Heart left ventricle (tissue), 16 donors: ENCODE results near the gene YWHAE. TPM values are rescaled to one million over a fixed set of nuclear protein-coding genes. Genes with fewer than 3 reads are reported as not detected.

Experiments
- ATAC-seq, 4 donors: fragments of 200-7000 bp; cut with Tn5 transposase; one replicate each; pipeline ENCODE4 v1.9.1; 2020 to 2022; ENCODE audit warnings: moderate library complexity in 4 of 4, mild to moderate bottlenecking in 3 of 4, moderate number of reproducible peaks in 1 of 4
- DNase-seq, 5 donors: peaks; one replicate each; pipeline ENCODE4 v3.0.0-alpha.2; 2020
- H3K27ac ChIP-seq, 12 donors: fragments of 200-600 bp; sonication (generic) in 4 of 12; one replicate each; pipeline versions ENCODE4 v1.5.0 to v1.8.0; 2016 to 2022; ENCODE audit warnings: mild to moderate bottlenecking in 2 of 12
- H3K27me3 ChIP-seq, 9 donors: fragments of 200-600 bp; sonication (generic) in 2 of 9; one replicate each; pipeline versions ENCODE4 v1.5.1 to v1.8.0; 2016 to 2022; ENCODE audit warnings: mild to moderate bottlenecking in 3 of 9
- H3K36me3 ChIP-seq, 9 donors: fragments of 200-600 bp; sonication (generic) in 2 of 9; one replicate each; pipeline versions ENCODE4 v1.5.0 to v1.8.0; 2018 to 2022; ENCODE audit warnings: mild to moderate bottlenecking in 2 of 9
- H3K4me1 ChIP-seq, 12 donors: fragments of 200-600 bp; sonication (generic) in 4 of 12; one replicate each; pipeline versions ENCODE4 v1.5.0 to v1.8.0; 2016 to 2022; ENCODE audit warnings: mild to moderate bottlenecking in 3 of 12
- H3K4me3 ChIP-seq, 12 donors: fragments of 200-600 bp; sonication (generic) in 4 of 12; one replicate each; pipeline versions ENCODE4 v1.5.0 to v1.8.0; 2017 to 2022; ENCODE audit warnings: mild to moderate bottlenecking in 9 of 12, moderate library complexity in 4 of 12
- H3K9me3 ChIP-seq, 12 donors: fragments of 200-600 bp; sonication (generic) in 4 of 12; one replicate each; pipeline versions ENCODE4 v1.5.0 to v1.8.0; 2016 to 2022; ENCODE audit warnings: mild to moderate bottlenecking in 1 of 12
- CTCF ChIP-seq, 12 donors: fragments of 200-600 bp; sonication (generic) in 4 of 12; IDR thresholded peaks; one replicate each; pipeline versions ENCODE4 v1.5.0 to v1.8.0; 2018 to 2022; ENCODE audit warnings: antibody characterized with exemption in 12 of 12, mild to moderate bottlenecking in 5 of 12
- POLR2A ChIP-seq, 2 donors: fragments of 450-650 bp; IDR thresholded peaks; one replicate each; pipeline ENCODE4 v1.6.1; 2017; ENCODE audit warnings: antibody characterized with exemption in 2 of 2, mild to moderate bottlenecking in 2 of 2, moderate library complexity in 2 of 2
- WGBS, 4 donors: extraction: QIAGEN DNeasy Blood & Tissue Kit in 2 of 4; methylation state at CpG; one replicate each; pipeline versions ENCODE4 v1.1.5 to v1.1.7; 2013 to 2018; 5-methylcytosine and 5-hydroxymethylcytosine counted together
- intact Hi-C, 10 donors: fragments of 100-400 bp; cut with DNase I; formaldehyde crosslinking; loops; one replicate each; pipeline versions ENCODE4 v1.11.1 to v1.14.2; 2022
- polyA plus RNA-seq, 2 donors: library from polyadenylated mRNA; stranded (reverse); fragments of 200-250 nt; gene quantifications; one replicate each; pipeline ENCODE4 v1.2.3, GENCODE V29; 2013
- total RNA-seq, 9 donors: library from RNA; depleted of rRNA in 2 of 9; stranded (reverse); fragments of >200 nt in 2 of 9; fragmentation: NEBNext Ultra II Directional in 3 of 9; extraction: Animal tissue kit (Norgen Biotek cat#: 25700) in 3 of 9; gene quantifications; one replicate each; pipeline versions ENCODE4 v1.1.0 to v1.2.4, GENCODE V29; 2016 to 2023
- donor health status: ischemic (EF 13 %, LVEDD 7.1; RV severe dilation, severe dysfunction).
- donor health status: healthy with polysubstance abuse.
- donor health status: DM: no; HTN: yes; CAD: no.
- donor health status: DM: no; HTN: no; CAD: no.
- donor health status: ischemic (EF 25% LVEDD 6.9; RV normal size, moderate dysfunction).
- donor health status: ischemic (EF 25% LVEDD 5.7; RV mildly dilated, moderate dysfunction).
- donor health status: healthy.
- donor health status: DM: yes; HTN: yes; CAD: no.
- donor health status: ischemic (EF 35%, LVEDD 5.7; RV mildly dilated, moderate dysfunction).
- donor health status: nonischemic (EF 11% LVEDD 7.7; RV severe dilation, severe dysfunction).
- donor health status: DM: yes; HTN: yes; CAD: no.
- donor health status: PGD.
- donor health status: ischemic (EF 29% LVEDD 5.4; RV normal size, mild dysfunction).
- donor health status: nonischemic (EF 23%, LVEDD 6.1; RV moderate dilation, normal function).

The YWHAE gene
- total and polyA plus RNA-seq, 11 donors: 401 to 1,150 (median 618) TPM

GRCh38 chr17:1299552-1300370 lies 100.3 kb downstream of the YWHAE start:
- intact Hi-C loops: loop anchor here in 1 of 10 donors (2.0 kb wide), 1 partner anchor 21 kb away; the partner anchor contains the start of gene TRARG1
- ATAC-seq (peak; percentile 27 to 53 (median 36)), DNase-seq (peak in 1 of 5 donors; percentile 59)
- Histone ChIP-seq H3K4me1 (peaks cover 0 to 10% (median 0%) of the 10 kb centered on the region in 12 donors), H3K27me3 (peaks cover 0 to 41% (median 15%) of the 10 kb centered on the region in 9 donors), H3K36me3 (no peaks in the 10 kb centered on the region), H3K9me3 (no peaks in the 10 kb centered on the region), H3K27ac (peak overlapping the region in 1 of 12 donors; percentile 2), H3K4me3 (no peak overlapping the region)
- TF ChIP-seq POLR2A (IDR thresholded peaks at IDR 0.05) (no peak), CTCF (IDR thresholded peaks at IDR 0.05) (no peak)
- 61 to 77% (median 69%) methylated on average over 20 to 22 of the region's 22 CpGs for WGBS, 4 donors

GRCh38 chr17:1298606-1299005 lies 101.4 kb downstream of the YWHAE start:
- peaks cover 0 to 37% (median 15%) of the 10 kb centered on the region in 9 donors for H3K27me3 ChIP-seq
- H3K36me3 ChIP-seq: no peaks in the 10 kb centered on the region
- DNase-seq (no peak), ATAC-seq (no peak)
- H3K9me3 ChIP-seq: no peaks in the 10 kb centered on the region
- WGBS, 4 donors: 20 to 40% (median 26%) methylated on average over 11 to 24 of the region's 24 CpGs
- no peak overlapping the region for H3K27ac ChIP-seq
- intact Hi-C loops: loop anchor here in 1 of 10 donors (2.0 kb wide), 1 partner anchor 20 kb away; the partner anchor contains the start of gene TRARG1
- no peak for TF ChIP-seq POLR2A (IDR thresholded peaks at IDR 0.05)
- no peak for TF ChIP-seq CTCF (IDR thresholded peaks at IDR 0.05)
- H3K4me1 ChIP-seq: peaks cover 0 to 13% (median 0%) of the 10 kb centered on the region in 12 donors
- no peak overlapping the region for H3K4me3 ChIP-seq

Other genes starting within 250 kb of the YWHAE start
- gene ABR, start 220.2 kb downstream of the YWHAE start, total RNA-seq: 100 to 1,000 TPM; 134 to 171 (median 156) TPM
- gene ABR, start 220.2 kb downstream of the YWHAE start, polyA plus RNA-seq: 10 to 100 TPM; 64.5 to 93.2 TPM
- gene BHLHA9, start 129.8 kb downstream of the YWHAE start, total RNA-seq: not detected
- not detected for gene BHLHA9, start 129.8 kb downstream of the YWHAE start, polyA plus RNA-seq
- 10 to 100 TPM in 1 of 9 donors, 1 to 10 TPM in 3, under 1 TPM in 5; 0.07 to 22.7 (median 0.56) TPM for gene TRARG1, start 120.6 kb downstream of the YWHAE start, total RNA-seq
- 1 to 10 TPM; 1.7 to 2.2 TPM for gene TRARG1, start 120.6 kb downstream of the YWHAE start, polyA plus RNA-seq
- gene CRK, start 56.0 kb upstream of the YWHAE start, total RNA-seq: 10 to 100 TPM; 28.8 to 47.0 (median 42.2) TPM
- 10 to 100 TPM; 17.0 to 49.0 TPM for gene CRK, start 56.0 kb upstream of the YWHAE start, polyA plus RNA-seq
- gene MYO1C, start 92.5 kb upstream of the YWHAE start, total RNA-seq: 100 to 1,000 TPM; 127 to 259 (median 174) TPM
- 100 to 1,000 TPM in 1 of 2 donors, 10 to 100 TPM in 1; 89.6 to 188 TPM for gene MYO1C, start 92.5 kb upstream of the YWHAE start, polyA plus RNA-seq
- gene INPP5K, start 116.4 kb upstream of the YWHAE start, total RNA-seq: 100 to 1,000 TPM in 1 of 9 donors, 10 to 100 TPM in 8; 28.4 to 128 (median 33.4) TPM
- 10 to 100 TPM; 21.9 to 68.4 TPM for gene INPP5K, start 116.4 kb upstream of the YWHAE start, polyA plus RNA-seq
- 10 to 100 TPM; 38.1 to 70.2 (median 50.6) TPM for gene PITPNA, start 162.6 kb upstream of the YWHAE start, total RNA-seq
- gene PITPNA, start 162.6 kb upstream of the YWHAE start, polyA plus RNA-seq: 10 to 100 TPM; 10.1 to 61.7 TPM
- 10 to 100 TPM in 3 of 9 donors, 1 to 10 TPM in 6; 4.1 to 29.1 (median 7.1) TPM for gene SLC43A2, start 228.6 kb upstream of the YWHAE start, total RNA-seq
- 1 to 10 TPM; 1.4 to 6.8 TPM for gene SLC43A2, start 228.6 kb upstream of the YWHAE start, polyA plus RNA-seq
- 10 to 100 TPM in 7 of 9 donors, 1 to 10 TPM in 2; 7.4 to 25.9 (median 12.9) TPM for gene SCARF1, start 245.5 kb upstream of the YWHAE start, total RNA-seq
- 1 to 10 TPM; 9.0 to 9.1 TPM for gene SCARF1, start 245.5 kb upstream of the YWHAE start, polyA plus RNA-seq
- 100 to 1,000 TPM in 2 of 9 donors, 10 to 100 TPM in 7; 41.9 to 130 (median 60.1) TPM for gene RILP, start 249.6 kb upstream of the YWHAE start, total RNA-seq
- 100 to 1,000 TPM in 1 of 2 donors, 10 to 100 TPM in 1; 37.6 to 124 TPM for gene RILP, start 249.6 kb upstream of the YWHAE start, polyA plus RNA-seq